Karpas-422 (cell line): ENCODE results near the gene SHC1. TPM values are rescaled to one million over a fixed set of nuclear protein-coding genes. Genes with fewer than 3 reads are reported as not detected.

ENCODE experiments used
- DNase-seq: peaks from one replicate; pipeline ENCODE4 v3.0.0-alpha.2; 2015
- H2AFZ ChIP-seq: fragments of 200-600 bp; sonication (generic); 2 replicates; pipeline ENCODE4 v1.6.1; 2014; ENCODE audit warnings: antibody characterized with exemption, low read length, mixed read lengths
- H3K27ac ChIP-seq: fragments of 200-600 bp; sonication (generic); 2 replicates; pipeline ENCODE4 v1.5.1; 2014; ENCODE audit warnings: mild to moderate bottlenecking, low read length, moderate library complexity
- H3K27me3 ChIP-seq: fragments of 200-600 bp; sonication (generic); 2 replicates; pipeline ENCODE4 v1.6.1; 2014; ENCODE audit warnings: low read length, mixed read lengths
- H3K36me3 ChIP-seq: fragments of 200-600 bp; sonication (generic); 2 replicates; pipeline ENCODE4 v1.6.1; 2014; ENCODE audit warnings: low read length, mixed read lengths; ENCODE audit not compliant: insufficient read depth
- H3K4me1 ChIP-seq: fragments of 200-600 bp; sonication (generic); 2 replicates; pipeline ENCODE4 v1.6.1; 2014; ENCODE audit warnings: mild to moderate bottlenecking, low read length, mixed read lengths
- H3K4me2 ChIP-seq: fragments of 200-600 bp; sonication (generic); 2 replicates; pipeline ENCODE4 v1.6.1; 2014; ENCODE audit warnings: low read length, low read depth, mild to moderate bottlenecking; ENCODE audit not compliant: poor library complexity, severe bottlenecking
- H3K4me3 ChIP-seq: fragments of 200-600 bp; sonication (generic); 2 replicates; pipeline ENCODE4 v1.5.1; 2014; ENCODE audit warnings: mild to moderate bottlenecking, antibody characterized with exemption, low read length, mixed read lengths
- H3K79me2 ChIP-seq: fragments of 200-600 bp; sonication (generic); 2 replicates; pipeline ENCODE4 v1.6.1; 2014; ENCODE audit warnings: mild to moderate bottlenecking, low read length, mixed read lengths
- H3K9ac ChIP-seq: fragments of 200-600 bp; sonication (generic); 2 replicates; pipeline ENCODE4 v1.6.0; 2014; ENCODE audit warnings: low read length
- H3K9me2 ChIP-seq: fragments of 200-600 bp; sonication (generic), shearing (Covaris generic); replicated peaks from 2 replicates; pipeline ENCODE4 v1.6.0; 2014; ENCODE audit warnings: mild to moderate bottlenecking, low read length, moderate library complexity; ENCODE audit not compliant: insufficient read depth
- H3K9me3 ChIP-seq: fragments of 300-700, 200-600 bp; sonication (generic); 2 replicates; pipeline ENCODE4 v1.6.1; 2014; ENCODE audit warnings: low read length, mixed read lengths
- H4K20me1 ChIP-seq: fragments of 200-600 bp; sonication (generic); 2 replicates; pipeline ENCODE4 v1.6.1; 2014; ENCODE audit warnings: mild to moderate bottlenecking, antibody characterized with exemption, low read length, low read depth; ENCODE audit not compliant: insufficient read depth
- total RNA-seq: library from RNA; depleted of rRNA; stranded (reverse); fragments of >200 nt; shearing (Covaris generic); gene quantifications from 2 replicates; pipeline ENCODE4 v1.2.3, GENCODE V29; 2014; ENCODE audit warnings: low replicate concordance

The SHC1 gene
- total RNA-seq, 1 experiment from 2014 or later, result 27.8 TPM

- H3K4me1 ChIP-seq, result peaks cover 32% of the 10 kb centered on the region
- H3K36me3 ChIP-seq, result no peaks in the 10 kb centered on the region; the same call in none of the 2 replicates
- H3K9ac ChIP-seq, result no peak overlapping the region
- no peaks in the 10 kb centered on the region for H3K9me3 ChIP-seq
- DNase-seq, result no peak
- H3K27ac ChIP-seq, result peak overlapping the region; percentile 6; the same call in 1 of the 2 replicates
- no peak overlapping the region for H2AFZ ChIP-seq
- no peaks in the 10 kb centered on the region for H3K79me2 ChIP-seq
- H3K9me2 ChIP-seq, result no peaks in the 10 kb centered on the region
- no peak overlapping the region for H3K4me2 ChIP-seq
- H3K4me3 ChIP-seq, result no peak overlapping the region
- no peaks in the 10 kb centered on the region for H3K27me3 ChIP-seq
- no peaks in the 10 kb centered on the region for H4K20me1 ChIP-seq
Observed at GRCh38 chr1:154994269-154994587, 23.7 kb upstream of the SHC1 start.

DNA sequence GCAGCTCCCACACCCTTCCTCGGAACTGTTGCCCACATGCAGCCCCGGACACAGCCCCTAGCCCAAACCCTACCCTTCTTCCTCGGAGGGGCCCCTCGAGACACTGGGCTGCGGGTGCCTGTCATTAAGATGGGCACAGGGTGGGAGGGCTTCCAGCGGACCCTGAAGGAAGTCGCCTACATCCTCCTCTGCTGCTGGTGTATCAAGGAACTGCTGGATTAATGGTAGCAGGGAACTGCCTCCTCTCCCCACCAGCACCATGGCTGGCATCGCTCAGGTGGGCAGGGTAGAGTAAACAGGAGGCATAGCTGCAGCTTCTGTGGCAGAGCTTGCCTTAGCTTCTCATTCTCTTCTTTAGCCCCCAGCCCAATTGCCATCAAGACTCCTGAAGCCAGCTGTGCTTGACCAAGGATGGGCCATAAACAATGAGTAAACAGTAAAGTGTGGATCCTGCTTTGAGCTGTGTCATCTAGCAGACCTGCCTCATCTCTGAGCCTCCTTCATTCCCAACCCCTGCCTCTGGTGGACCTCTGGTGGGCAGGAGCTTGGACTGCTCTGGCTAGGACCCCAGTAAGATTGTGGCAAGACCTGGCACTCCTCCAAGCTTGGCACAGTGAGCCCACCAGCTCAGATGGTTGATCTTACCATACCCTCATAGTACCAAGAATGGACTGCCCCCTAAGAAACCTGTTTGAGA is 23.2 kb upstream of the SHC1 start, which contains the start of gene LENEP:
TSS of gene LENEP (plus strand) at position 15 of the 697 bp plus-strand sequence. CDS start at position 37, 22 bp downstream.
- DNase-seq, result no peak
- no peak within 1 kb of the TSS for H3K4me3 ChIP-seq
- no peaks in the 10 kb centered on the region for H3K27me3 ChIP-seq
- H3K9me3 ChIP-seq, result no peaks in the 10 kb centered on the region
- H3K27ac ChIP-seq, result peak within 1 kb of the TSS; percentile 6; the same call in 1 of the 2 replicates
- H3K9ac ChIP-seq, result no peak within 1 kb of the TSS
- no peak within 1 kb of the TSS for H2AFZ ChIP-seq
- H3K9me2 ChIP-seq, result no peaks in the 10 kb centered on the region
- H3K36me3 ChIP-seq, result no peaks in the 10 kb centered on the region; the same call in none of the 2 replicates
- H4K20me1 ChIP-seq, result no peaks in the 10 kb centered on the region
- peaks cover 27% of the 10 kb centered on the region for H3K4me1 ChIP-seq
- no peaks in the 10 kb centered on the region for H3K79me2 ChIP-seq
- no peak within 1 kb of the TSS for H3K4me2 ChIP-seq

GRCh38 chr1:154992721-154993571 is 22.4 kb upstream of the SHC1 start:
- no peaks in the 10 kb centered on the region for H3K79me2 ChIP-seq
- peaks cover 24% of the 10 kb centered on the region for H3K4me1 ChIP-seq
- no peak overlapping the region for H3K27ac ChIP-seq
- no peak overlapping the region for H2AFZ ChIP-seq
- H3K4me3 ChIP-seq, result no peak overlapping the region
- peak; percentile 60 for DNase-seq
- no peak overlapping the region for H3K9ac ChIP-seq
- no peak overlapping the region for H3K4me2 ChIP-seq
- H4K20me1 ChIP-seq, result no peaks in the 10 kb centered on the region
- H3K36me3 ChIP-seq, result peaks cover 6% of the 10 kb centered on the region
- H3K27me3 ChIP-seq, result no peaks in the 10 kb centered on the region
- no peaks in the 10 kb centered on the region for H3K9me3 ChIP-seq
- H3K9me2 ChIP-seq, result no peaks in the 10 kb centered on the region

GRCh38 chr1:154990276-154990675 is 19.7 kb upstream of the SHC1 start:
- no peak for DNase-seq
- Histone ChIP-seq H3K4me1 (peaks cover 11% of the 10 kb centered on the region), H3K36me3 (peaks cover 14% of the 10 kb centered on the region), H3K79me2 (peaks cover 4% of the 10 kb centered on the region; the same call in 1 of the 2 replicates), H3K27ac (no peak overlapping the region), H3K9ac (no peak overlapping the region), H3K9me2 (no peaks in the 10 kb centered on the region), H3K4me3 (no peak overlapping the region), H2AFZ (no peak overlapping the region), H3K9me3 (no peaks in the 10 kb centered on the region), H4K20me1 (no peaks in the 10 kb centered on the region), H3K4me2 (no peak overlapping the region), H3K27me3 (no peaks in the 10 kb centered on the region)

DNA sequence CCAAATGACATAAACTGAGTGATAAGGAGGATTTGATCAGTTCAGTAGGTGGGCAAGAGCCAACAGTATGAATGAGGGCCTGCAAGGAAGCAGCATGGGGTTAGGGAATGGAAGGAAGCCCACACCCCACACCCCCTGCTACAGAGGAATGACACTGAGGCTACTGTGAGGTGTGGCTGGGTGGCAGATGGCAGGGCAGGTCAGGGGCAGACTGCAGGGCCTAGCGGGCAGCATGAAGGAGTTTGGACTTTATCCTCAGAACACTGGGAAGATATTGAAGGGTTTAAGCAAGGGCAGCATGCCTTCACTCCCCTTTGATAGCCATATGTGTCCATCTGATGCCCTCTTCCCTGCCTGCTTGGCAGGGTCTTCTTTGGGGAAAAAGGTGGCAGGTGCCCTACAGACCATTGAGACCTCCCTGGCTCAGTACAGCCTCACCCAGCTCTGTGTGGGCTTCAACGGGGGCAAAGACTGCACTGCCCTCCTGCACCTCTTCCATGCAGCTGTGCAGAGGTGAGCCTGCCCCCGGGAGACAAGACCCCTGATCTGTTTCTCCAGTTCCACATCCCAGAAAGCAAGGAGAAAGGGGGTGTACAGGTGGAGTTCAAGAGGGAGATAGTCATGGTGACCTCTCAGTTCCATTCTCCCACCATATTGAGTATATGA is 18.8 kb upstream of the SHC1 start:
- H3K4me3 ChIP-seq, result no peak overlapping the region
- no peak overlapping the region for H3K27ac ChIP-seq
- no peak overlapping the region for H2AFZ ChIP-seq
- H3K4me2 ChIP-seq, result no peak overlapping the region
- H3K79me2 ChIP-seq, result peaks cover 12% of the 10 kb centered on the region
- H3K27me3 ChIP-seq, result no peaks in the 10 kb centered on the region
- H3K9ac ChIP-seq, result no peak overlapping the region
- DNase-seq, result no peak
- no peaks in the 10 kb centered on the region for H3K9me3 ChIP-seq
- H3K36me3 ChIP-seq, result peaks cover 14% of the 10 kb centered on the region
- H3K9me2 ChIP-seq, result no peaks in the 10 kb centered on the region
- peaks cover 9% of the 10 kb centered on the region for H3K4me1 ChIP-seq
- no peaks in the 10 kb centered on the region for H4K20me1 ChIP-seq

DNA sequence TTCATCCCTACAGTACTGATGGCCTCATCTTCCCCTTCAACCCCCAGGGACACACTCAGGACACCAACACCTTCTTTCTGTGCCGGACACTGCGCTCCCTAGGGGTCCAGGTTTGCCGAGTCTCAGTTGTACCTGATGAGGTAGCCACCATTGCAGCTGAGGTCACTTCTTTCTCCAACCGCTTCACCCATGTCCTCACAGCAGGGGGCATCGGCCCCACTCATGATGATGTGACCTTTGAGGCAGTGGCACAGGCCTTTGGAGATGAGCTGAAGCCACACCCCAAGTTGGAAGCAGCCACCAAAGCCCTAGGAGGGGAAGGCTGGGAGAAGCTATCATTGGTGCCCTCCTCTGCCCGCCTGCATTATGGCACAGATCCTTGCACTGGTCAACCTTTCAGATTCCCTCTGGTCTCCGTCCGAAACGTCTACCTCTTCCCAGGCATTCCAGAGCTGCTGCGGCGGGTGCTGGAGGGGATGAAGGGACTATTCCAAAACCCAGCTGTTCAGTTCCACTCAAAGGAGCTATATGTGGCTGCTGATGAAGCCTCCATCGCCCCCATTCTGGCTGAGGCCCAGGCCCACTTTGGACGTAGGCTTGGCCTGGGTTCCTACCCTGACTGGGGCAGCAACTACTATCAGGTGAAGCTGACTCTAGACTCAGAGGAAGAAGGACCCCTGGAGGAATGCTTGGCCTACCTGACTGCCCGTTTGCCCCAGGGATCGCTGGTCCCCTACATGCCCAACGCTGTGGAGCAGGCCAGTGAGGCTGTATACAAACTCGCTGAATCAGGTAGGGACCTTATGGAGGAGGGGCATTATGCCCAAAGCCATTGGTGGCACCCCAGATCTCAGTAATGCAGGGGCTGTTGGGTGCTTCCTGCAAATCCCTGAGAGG is 17.8 kb upstream of the SHC1 start:
- Histone ChIP-seq H3K27me3 (no peaks in the 10 kb centered on the region), H2AFZ (no peak overlapping the region), H3K79me2 (peaks cover 22% of the 10 kb centered on the region), H3K9me2 (no peaks in the 10 kb centered on the region), H3K4me3 (no peak overlapping the region), H3K4me1 (peaks cover 9% of the 10 kb centered on the region), H3K9ac (no peak overlapping the region), H3K36me3 (peaks cover 14% of the 10 kb centered on the region), H3K27ac (no peak overlapping the region), H3K9me3 (no peaks in the 10 kb centered on the region), H4K20me1 (no peaks in the 10 kb centered on the region), H3K4me2 (no peak overlapping the region)
- DNase-seq, result no peak

- Histone ChIP-seq H2AFZ (no peak overlapping the region), H3K27ac (no peak overlapping the region), H4K20me1 (no peaks in the 10 kb centered on the region), H3K4me3 (no peak overlapping the region), H3K4me1 (peaks cover 15% of the 10 kb centered on the region), H3K4me2 (no peak overlapping the region), H3K27me3 (no peaks in the 10 kb centered on the region), H3K36me3 (peaks cover 14% of the 10 kb centered on the region; the same call in 1 of the 2 replicates), H3K9me3 (no peaks in the 10 kb centered on the region), H3K79me2 (peaks cover 23% of the 10 kb centered on the region), H3K9me2 (no peaks in the 10 kb centered on the region), H3K9ac (no peak overlapping the region)
- DNase-seq, result no peak
Observed at GRCh38 chr1:154987326-154987725, 16.8 kb upstream of the SHC1 start.
